ENCODE data around the gene SLC35D3. TPM values are rescaled to one million over a fixed set of nuclear protein-coding genes. Genes with fewer than 3 reads are reported as not detected.
"Not testable (repeated sequence)": the region's sequence is repeated elsewhere in the genome, so short reads cannot be mapped to it uniquely, and the experiment has no call there.

The SLC35D3 gene
- total and polyA plus RNA-seq, 8 donors = 0.14 to 5.9 (median 0.56) TPM; not detected in 1

GRCh38 chr6:136968837-136969236 is 46.7 kb downstream of the SLC35D3 start:
- DNase-seq (peak in 4 of 6 donors; percentile 17 to 46 (median 28)), FAIRE-seq (no peak), ATAC-seq (peak; percentile 39 to 62 (median 45))
- Histone ChIP-seq H3K9me3 (no peaks in the 10 kb centered on the region), H3K36me3 (no peaks in the 10 kb centered on the region), H3K27me3 (no peaks in the 10 kb centered on the region), H3K4me3 (no peak overlapping the region), H3K27ac (no peak overlapping the region), H3K4me1 (no peaks in the 10 kb centered on the region)
- intact Hi-C loops (cut with DNase I) = no loop called here
- no peak for TF ChIP-seq CTCF (IDR thresholded peaks at IDR 0.05)
- WGBS, 2 donors = 37 to 39% methylated on average over 7 of the region's 7 CpGs

GRCh38 chr6:136969433-136969832 is 47.3 kb downstream of the SLC35D3 start:
- 70 to 82% methylated on average over 5 of the region's 5 CpGs for WGBS, 2 donors
- Histone ChIP-seq H3K4me3 (no peak overlapping the region), H3K36me3 (no peaks in the 10 kb centered on the region), H3K27ac (no peak overlapping the region), H3K4me1 (no peaks in the 10 kb centered on the region), H3K9me3 (no peaks in the 10 kb centered on the region), H3K27me3 (no peaks in the 10 kb centered on the region)
- intact Hi-C loops (cut with DNase I) = no loop called here
- ATAC-seq (peak in 3 of 4 donors; percentile 20 to 53 (median 42)), FAIRE-seq (no peak), DNase-seq (no peak)
- no peak for TF ChIP-seq CTCF (IDR thresholded peaks at IDR 0.05)

GRCh38 chr6:136969930-136970329 is 47.8 kb downstream of the SLC35D3 start:
- intact Hi-C loops (cut with DNase I) = no loop called here
- no peaks in the 10 kb centered on the region for H3K4me1 ChIP-seq
- no peak for TF ChIP-seq CTCF (IDR thresholded peaks at IDR 0.05)
- H3K27me3 ChIP-seq = no peaks in the 10 kb centered on the region
- no peak overlapping the region for H3K27ac ChIP-seq
- DNase-seq (no peak), FAIRE-seq (no peak), ATAC-seq (peak in 2 of 4 donors; percentile 53 to 60)
- 90 to 99% methylated on average over 4 of the region's 4 CpGs for WGBS, 2 donors
- no peaks in the 10 kb centered on the region for H3K9me3 ChIP-seq
- no peak overlapping the region for H3K4me3 ChIP-seq
- H3K36me3 ChIP-seq = no peaks in the 10 kb centered on the region

- 89 to 92% methylated on average over 6 of the region's 6 CpGs for WGBS, 2 donors
- no peak for TF ChIP-seq CTCF (IDR thresholded peaks at IDR 0.05)
Observed at GRCh38 chr6:136971609-136972008, 49.5 kb downstream of the SLC35D3 start.

GRCh38 chr6:136973781-136974180 is 51.7 kb downstream of the SLC35D3 start:
- intact Hi-C loops (cut with DNase I); H3K4me3 ChIP-seq; H3K9me3 ChIP-seq; H3K36me3 ChIP-seq; FAIRE-seq; DNase-seq; H3K4me1 ChIP-seq; H3K27me3 ChIP-seq; H3K27ac ChIP-seq; ATAC-seq: not testable (repeated sequence)
- 84 to 87% methylated on average over 8 of the region's 8 CpGs for WGBS, 2 donors

More at GRCh38 chr6:136971609-136972008, 49.5 kb downstream of the SLC35D3 start:
- no peaks in the 10 kb centered on the region for H3K4me1 ChIP-seq
- no peak overlapping the region for H3K4me3 ChIP-seq
- H3K36me3 ChIP-seq = no peaks in the 10 kb centered on the region
- DNase-seq (no peak), FAIRE-seq (no peak), ATAC-seq (no peak)
- H3K27me3 ChIP-seq = no peaks in the 10 kb centered on the region
- intact Hi-C loops (cut with DNase I) = no loop called here
- no peak overlapping the region for H3K27ac ChIP-seq
- no peaks in the 10 kb centered on the region for H3K9me3 ChIP-seq

Other genes starting within 250 kb of the SLC35D3 start
- gene MAP3K5, start 129.8 kb upstream of the SLC35D3 start, total RNA-seq = 10 to 100 TPM; 15.7 to 28.6 (median 20.0) TPM
- gene MAP3K5, start 129.8 kb upstream of the SLC35D3 start, polyA plus RNA-seq = 1 to 10 TPM; 6.7 to 7.0 TPM
- 1 to 10 TPM; 5.6 to 9.3 (median 7.4) TPM for gene PEX7, start 99.7 kb upstream of the SLC35D3 start, total RNA-seq
- 1 to 10 TPM; 3.9 to 7.4 TPM for gene PEX7, start 99.7 kb upstream of the SLC35D3 start, polyA plus RNA-seq
- gene IL20RA, start 122.7 kb downstream of the SLC35D3 start, total RNA-seq = 10 to 100 TPM in 1 of 6 donors, 1 to 10 TPM in 5; 5.5 to 12.4 (median 9.0) TPM
- 10 to 100 TPM in 1 of 2 donors, 1 to 10 TPM in 1; 7.0 to 22.2 TPM for gene IL20RA, start 122.7 kb downstream of the SLC35D3 start, polyA plus RNA-seq